ENCODE data around the gene KCNQ1. TPM values are rescaled to one million over a fixed set of nuclear protein-coding genes. Genes with fewer than 3 reads are reported as not detected.

The KCNQ1 gene
- total and polyA plus RNA-seq, 4 donors = 15.4 to 41.7 (median 26.2) TPM

- no peak for DNase-seq
- TF ChIP-seq CTCF (IDR thresholded peaks at IDR 0.05; ENCODE audit: control extremely low read depth, extremely low read depth) = no peak
Observed at GRCh38 chr11:2645779-2646118, 200.9 kb downstream of the KCNQ1 start.

GRCh38 chr11:2647167-2647566, 202.4 kb downstream of the KCNQ1 start:
- TF ChIP-seq CTCF (IDR thresholded peaks at IDR 0.05; ENCODE audit: control extremely low read depth, extremely low read depth) = no peak
- WGBS, 2 donors = 84 to 100% methylated on average over 1 of the region's 1 CpG
- ATAC-seq (ENCODE audit: insufficient read depth, low FRiP score) = no peak

More at GRCh38 chr11:2645779-2646118, 200.9 kb downstream of the KCNQ1 start:
- Histone ChIP-seq H3K27ac (ENCODE audit: low read depth in 1 of 2, low read length in 1 of 2) (no peak overlapping the region), H3K36me3 (ENCODE audit: control insufficient read depth in 4 of 4, insufficient read depth in 4 of 4, low read length in 4 of 4) (no peaks in the 10 kb centered on the region), H3K4me1 (ENCODE audit: control insufficient read depth in 5 of 5, insufficient read depth in 5 of 5, low read length in 5 of 5) (no peaks in the 10 kb centered on the region), H3K27me3 (ENCODE audit: control insufficient read depth in 3 of 3, insufficient read depth in 3 of 3, low read length in 2 of 3) (no peaks in the 10 kb centered on the region), H3K9me3 (ENCODE audit: control insufficient read depth in 4 of 4, insufficient read depth in 3 of 4, low read length in 3 of 4) (peaks cover 7 to 47% (median 20%) of the 10 kb centered on the region in 4 donors), H3K4me3 (no peak overlapping the region), H3K9ac (ENCODE audit: insufficient read depth in 1 of 2, low read length in 2 of 2) (no peak overlapping the region)
- WGBS, 2 donors = 85 to 96% methylated on average over 1 of the region's 1 CpG
- no peak for ATAC-seq (ENCODE audit: insufficient read depth, low FRiP score)

GRCh38 chr11:2647953-2648352, 203.1 kb downstream of the KCNQ1 start:
- H3K9ac ChIP-seq (ENCODE audit: insufficient read depth in 1 of 2, low read length in 2 of 2) = no peak overlapping the region
- peaks cover 0 to 5% (median 0%) of the 10 kb centered on the region in 4 donors for H3K36me3 ChIP-seq (ENCODE audit: control insufficient read depth in 4 of 4, insufficient read depth in 4 of 4, low read length in 4 of 4)
- no peak overlapping the region for H3K4me3 ChIP-seq
- peaks cover 0 to 2% (median 0%) of the 10 kb centered on the region in 5 donors for H3K4me1 ChIP-seq (ENCODE audit: control insufficient read depth in 5 of 5, insufficient read depth in 5 of 5, low read length in 5 of 5)
- ATAC-seq (ENCODE audit: insufficient read depth, low FRiP score) (no peak), DNase-seq (no peak)
- H3K27me3 ChIP-seq (ENCODE audit: control insufficient read depth in 3 of 3, insufficient read depth in 3 of 3, low read length in 2 of 3) = no peaks in the 10 kb centered on the region
- TF ChIP-seq CTCF (IDR thresholded peaks at IDR 0.05; ENCODE audit: control extremely low read depth, extremely low read depth) = no peak
- no peak overlapping the region for H3K27ac ChIP-seq (ENCODE audit: low read depth in 1 of 2, low read length in 1 of 2)
- WGBS, 2 donors = 97% methylated on average over 6 of the region's 6 CpGs
- H3K9me3 ChIP-seq (ENCODE audit: control insufficient read depth in 4 of 4, insufficient read depth in 3 of 4, low read length in 3 of 4) = peaks cover 15 to 54% (median 24%) of the 10 kb centered on the region in 4 donors

More at GRCh38 chr11:2647167-2647566, 202.4 kb downstream of the KCNQ1 start:
- H3K27me3 ChIP-seq (ENCODE audit: control insufficient read depth in 3 of 3, insufficient read depth in 3 of 3, low read length in 2 of 3) = no peaks in the 10 kb centered on the region
- H3K27ac ChIP-seq (ENCODE audit: low read depth in 1 of 2, low read length in 1 of 2) = no peak overlapping the region
- peaks cover 0 to 2% (median 0%) of the 10 kb centered on the region in 5 donors for H3K4me1 ChIP-seq (ENCODE audit: control insufficient read depth in 5 of 5, insufficient read depth in 5 of 5, low read length in 5 of 5)
- H3K4me3 ChIP-seq = no peak overlapping the region
- H3K9ac ChIP-seq (ENCODE audit: insufficient read depth in 1 of 2, low read length in 2 of 2) = no peak overlapping the region
- no peak for DNase-seq
- peaks cover 12 to 46% (median 24%) of the 10 kb centered on the region in 4 donors for H3K9me3 ChIP-seq (ENCODE audit: control insufficient read depth in 4 of 4, insufficient read depth in 3 of 4, low read length in 3 of 4)
- no peaks in the 10 kb centered on the region for H3K36me3 ChIP-seq (ENCODE audit: control insufficient read depth in 4 of 4, insufficient read depth in 4 of 4, low read length in 4 of 4)

GRCh38 chr11:2649400-2649799, 204.6 kb downstream of the KCNQ1 start:
- DNase-seq (no peak), ATAC-seq (ENCODE audit: insufficient read depth, low FRiP score) (no peak)
- Histone ChIP-seq H3K36me3 (ENCODE audit: control insufficient read depth in 4 of 4, insufficient read depth in 4 of 4, low read length in 4 of 4) (peaks cover 0 to 12% (median 0%) of the 10 kb centered on the region in 4 donors), H3K27ac (ENCODE audit: low read depth in 1 of 2, low read length in 1 of 2) (no peak overlapping the region), H3K4me1 (ENCODE audit: control insufficient read depth in 5 of 5, insufficient read depth in 5 of 5, low read length in 5 of 5) (peaks cover 0 to 4% (median 0%) of the 10 kb centered on the region in 5 donors), H3K9me3 (ENCODE audit: control insufficient read depth in 4 of 4, insufficient read depth in 3 of 4, low read length in 3 of 4) (peaks cover 11 to 53% (median 25%) of the 10 kb centered on the region in 4 donors), H3K4me3 (no peak overlapping the region), H3K9ac (ENCODE audit: insufficient read depth in 1 of 2, low read length in 2 of 2) (no peak overlapping the region), H3K27me3 (ENCODE audit: control insufficient read depth in 3 of 3, insufficient read depth in 3 of 3, low read length in 2 of 3) (no peaks in the 10 kb centered on the region)
- no peak for TF ChIP-seq CTCF (IDR thresholded peaks at IDR 0.05; ENCODE audit: control extremely low read depth, extremely low read depth)
